Raji (cell line): ENCODE results near the gene GPR35.

Experiments used
- POLR2A ChIP-seq: IDR thresholded peaks from 2 replicates; pipeline ENCODE4 v1.6.1; 2011; ENCODE audit warnings: low read depth, low read length, control low read depth; ENCODE audit not compliant: insufficient read depth

The GPR35 gene

GRCh38 chr2:240646176-240646899, 21.1 kb downstream of the GPR35 start:
- no peak for TF ChIP-seq POLR2A

GRCh38 chr2:240646900-240647502, 21.7 kb downstream of the GPR35 start:
- TF ChIP-seq POLR2A, result no peak

- TF ChIP-seq POLR2A, result no peak
Measured at GRCh38 chr2:240647503-240648154, 22.3 kb downstream of the GPR35 start.

GRCh38 chr2:240648155-240648649, 22.9 kb downstream of the GPR35 start:
- TF ChIP-seq POLR2A, result no peak

GRCh38 chr2:240648650-240649275, 23.5 kb downstream of the GPR35 start:
- TF ChIP-seq POLR2A, result no peak

GRCh38 chr2:240649331-240649730, 24.1 kb downstream of the GPR35 start:
- no peak for TF ChIP-seq POLR2A

- no peak for TF ChIP-seq POLR2A
Measured at GRCh38 chr2:240650254-240650965, 25.1 kb downstream of the GPR35 start.

- no peak for TF ChIP-seq POLR2A
Measured at GRCh38 chr2:240651185-240651584, 25.9 kb downstream of the GPR35 start.

GRCh38 chr2:240655931-240656886, 30.9 kb downstream of the GPR35 start:
- no peak for TF ChIP-seq POLR2A

GRCh38 chr2:240662681-240663080, 37.4 kb downstream of the GPR35 start:
- no peak for TF ChIP-seq POLR2A

GRCh38 chr2:240663546-240664190, 38.4 kb downstream of the GPR35 start:
- no peak for TF ChIP-seq POLR2A

GRCh38 chr2:240664622-240665021, 39.3 kb downstream of the GPR35 start:
- no peak for TF ChIP-seq POLR2A

GRCh38 chr2:240670402-240670801, 45.1 kb downstream of the GPR35 start:
- TF ChIP-seq POLR2A, result no peak
